BJ (cell line): ENCODE measurements around the gene AP5M1. TPM values are rescaled to one million over a fixed set of nuclear protein-coding genes. Genes with fewer than 3 reads are reported as not detected.
A peak's percentile ranks its signal among the peaks of the same experiment; 100 is the strongest.

ENCODE experiments used
- CTCF ChIA-PET: fragments of 350-600 bp; formaldehyde crosslinking; extraction: SDS; loops from one replicate; lab custom pipeline; 2021; ENCODE audit warnings: antibody characterized with exemption, inconsistent platforms; lab: Yijun Ruan, JAX
- POLR2A ChIA-PET: fragments of 300-600 bp; sonication (Branson Sonifier 250); formaldehyde crosslinking; extraction: SDS; loops from one replicate; lab custom pipeline; 2021; ENCODE audit warnings: antibody characterized with exemption; lab: Charles Lee
- DNase-seq: peaks from one replicate; pipeline ENCODE4 v3.0.0-alpha.2; 2011; ENCODE audit warnings: low read depth
- H3K27me3 ChIP-seq: 2 replicates; pipeline ENCODE4 v1.6.0; 2011; ENCODE audit warnings: low read length; ENCODE audit not compliant: control insufficient read depth, insufficient read depth
- H3K36me3 ChIP-seq: 2 replicates; pipeline ENCODE4 v1.5.1; 2011; ENCODE audit warnings: low read length; ENCODE audit not compliant: control insufficient read depth, insufficient read depth
- H3K4me3 ChIP-seq: 2 replicates; pipeline ENCODE4 v1.5.1; 2011; ENCODE audit warnings: low read depth, mild to moderate bottlenecking, control low read depth, low read length
- CTCF ChIP-seq: IDR thresholded peaks from 2 replicates; pipeline ENCODE4 v1.5.1; 2011; ENCODE audit warnings: low read depth, mild to moderate bottlenecking, control low read depth, inconsistent platforms, low read length, moderate library complexity; ENCODE audit not compliant: insufficient read depth
- polyA plus RNA-seq: library from polyadenylated mRNA; depleted of rRNA; stranded (reverse); fragments of >200 nt; gene quantifications from 2 replicates; pipeline ENCODE4 v1.2.3, GENCODE V29; 2011

The AP5M1 gene
- polyA plus RNA-seq, 1 experiment = 17.9 TPM

GRCh38 chr14:57299511-57299910 lies 30.7 kb downstream of the AP5M1 start:
- H3K27me3 ChIP-seq = no peaks in the 10 kb centered on the region
- DNase-seq = no peak
- no peaks in the 10 kb centered on the region for H3K36me3 ChIP-seq
- no peak overlapping the region for H3K4me3 ChIP-seq
- TF ChIP-seq CTCF = no peak
- ChIA-PET CTCF (no interaction called here), POLR2A (no interaction called here)

DNA sequence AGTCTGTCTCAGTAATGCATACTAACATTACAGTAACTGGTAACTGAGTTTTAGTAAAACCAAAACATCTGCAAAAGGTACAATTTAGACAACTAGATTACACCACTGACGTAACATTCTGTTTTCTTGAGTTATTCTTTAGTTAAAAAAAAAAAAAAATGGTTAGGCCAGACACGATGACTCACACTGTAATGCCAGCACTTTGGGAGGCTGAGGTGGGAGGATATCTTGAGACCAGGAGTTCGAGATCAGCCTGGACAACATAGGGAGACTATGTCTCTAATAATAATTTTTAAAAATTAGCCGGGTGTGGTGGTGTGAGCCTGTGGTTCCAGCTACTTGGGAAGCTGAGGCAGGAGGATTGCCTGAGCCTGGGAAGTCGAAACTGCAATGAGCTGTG lies 34.1 kb downstream of the AP5M1 start:
- no peaks in the 10 kb centered on the region; the same call in 1 of the 2 replicates for H3K27me3 ChIP-seq
- POLR2A ChIA-PET = no interaction called here
- no peak for TF ChIP-seq CTCF
- no peak overlapping the region for H3K4me3 ChIP-seq
- DNase-seq = no peak
- no peaks in the 10 kb centered on the region for H3K36me3 ChIP-seq
- CTCF ChIA-PET = interaction anchor here (0.6 to 1.5 kb wide), 2 partner anchors 647 to 813 kb away, joined by 3 to 9 read pairs; no protein-coding TSS in a partner anchor

DNA sequence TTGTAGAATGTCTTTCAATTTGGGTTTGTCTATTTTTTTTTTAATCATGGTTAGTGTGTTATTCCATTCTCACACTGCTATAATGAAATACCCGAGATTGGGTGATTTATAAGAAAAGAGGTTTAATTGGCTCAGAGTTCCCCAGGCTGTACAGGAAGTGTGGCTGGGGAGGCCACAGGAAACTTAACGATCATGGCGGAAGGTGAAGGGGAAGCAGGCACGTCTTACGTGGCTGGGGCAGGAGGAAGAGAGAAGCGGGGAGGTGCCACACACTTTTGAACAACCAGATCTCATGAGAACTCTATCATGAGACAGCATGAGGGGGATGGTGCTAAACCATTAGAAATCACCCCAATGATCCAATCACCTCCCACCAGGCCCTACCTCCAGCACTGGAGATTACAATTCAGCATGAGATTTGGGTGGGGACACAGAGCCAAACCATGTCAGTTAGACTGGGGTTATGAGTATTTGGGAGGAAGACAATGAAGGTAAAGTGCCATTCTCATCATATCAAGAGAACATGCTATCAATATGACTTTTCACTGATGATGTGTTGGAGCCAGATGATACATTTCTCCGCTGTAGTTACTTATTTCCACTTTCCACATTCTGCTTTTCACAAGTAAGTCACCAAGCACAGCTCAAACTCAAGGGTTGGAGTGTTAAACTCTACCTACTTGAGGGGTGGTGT lies 45.8 kb downstream of the AP5M1 start:
- no peak for DNase-seq
- no peak for TF ChIP-seq CTCF
- no peaks in the 10 kb centered on the region for H3K27me3 ChIP-seq
- H3K4me3 ChIP-seq = no peak overlapping the region
- POLR2A ChIA-PET = no interaction called here
- CTCF ChIA-PET = interaction anchor here (1.1 to 3.3 kb wide), 3 partner anchors 20 to 824 kb away, joined by 3 to 39 read pairs (median 7); no protein-coding TSS in a partner anchor
- H3K36me3 ChIP-seq = no peaks in the 10 kb centered on the region

GRCh38 chr14:57317248-57317833 lies 48.6 kb downstream of the AP5M1 start:
- peak; percentile 4 for DNase-seq
- H3K4me3 ChIP-seq = no peak overlapping the region
- POLR2A ChIA-PET = no interaction called here
- peak; percentile 84 for TF ChIP-seq CTCF
- H3K36me3 ChIP-seq = no peaks in the 10 kb centered on the region
- peaks cover 2% of the 10 kb centered on the region; the same call in 1 of the 2 replicates for H3K27me3 ChIP-seq
- CTCF ChIA-PET = interaction anchor here (1.0 to 3.3 kb wide), 8 partner anchors 20 to 1890 kb away, joined by 3 to 39 read pairs (median 4); no protein-coding TSS in a partner anchor

DNA sequence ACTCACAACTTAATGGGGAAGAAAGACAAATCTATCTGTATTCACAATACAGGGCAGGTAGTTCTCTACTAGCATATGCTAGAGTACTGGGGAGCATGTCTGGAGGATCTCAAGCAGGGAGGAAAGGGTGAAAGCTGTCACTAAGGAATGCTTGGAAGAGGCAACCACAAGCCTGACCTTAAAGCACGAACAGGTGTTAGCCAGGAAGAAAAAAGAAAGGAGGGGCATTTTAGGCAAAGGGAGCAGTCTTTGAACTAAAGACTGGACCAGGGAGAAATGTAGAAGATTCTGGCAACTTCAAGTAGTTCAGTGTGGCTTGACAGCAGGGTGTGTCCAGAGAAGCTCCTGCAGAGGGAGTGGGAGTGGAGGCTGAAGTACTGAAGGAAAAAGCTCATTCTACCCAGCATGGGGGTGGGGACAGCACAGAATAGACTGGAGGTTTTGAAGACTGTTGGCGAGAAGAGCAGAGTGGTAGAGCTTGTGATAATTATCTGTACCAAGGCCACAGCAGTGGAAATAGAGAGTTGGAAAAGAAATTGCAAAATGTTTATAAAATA lies 50.9 kb downstream of the AP5M1 start:
- ChIA-PET CTCF (interaction anchor here (1.2 to 1.5 kb wide), 2 partner anchors 829 kb away, joined by 3 to 6 read pairs; no protein-coding TSS in a partner anchor), POLR2A (no interaction called here)
- peaks cover 2% of the 10 kb centered on the region; the same call in 1 of the 2 replicates for H3K27me3 ChIP-seq
- H3K4me3 ChIP-seq = no peak overlapping the region
- TF ChIP-seq CTCF = no peak
- no peak for DNase-seq
- H3K36me3 ChIP-seq = no peaks in the 10 kb centered on the region
